Measurements from ENCODE around the gene SMYD3.

DNA sequence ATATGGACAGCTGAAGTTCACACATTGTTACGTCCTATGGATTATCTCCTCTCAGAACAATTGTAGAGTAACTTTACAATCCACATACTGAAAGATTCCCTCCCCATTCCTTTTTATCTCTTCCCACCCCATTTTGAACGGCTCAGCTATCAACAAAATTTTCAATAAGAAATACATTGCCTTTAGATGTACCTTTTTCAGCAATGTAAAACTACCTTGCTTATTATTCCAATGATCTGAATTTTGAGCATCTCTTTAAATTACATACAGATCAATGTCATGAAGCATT, 503.7 kb downstream of the SMYD3 start:
- TF ChIP-seq, protein P1, sequence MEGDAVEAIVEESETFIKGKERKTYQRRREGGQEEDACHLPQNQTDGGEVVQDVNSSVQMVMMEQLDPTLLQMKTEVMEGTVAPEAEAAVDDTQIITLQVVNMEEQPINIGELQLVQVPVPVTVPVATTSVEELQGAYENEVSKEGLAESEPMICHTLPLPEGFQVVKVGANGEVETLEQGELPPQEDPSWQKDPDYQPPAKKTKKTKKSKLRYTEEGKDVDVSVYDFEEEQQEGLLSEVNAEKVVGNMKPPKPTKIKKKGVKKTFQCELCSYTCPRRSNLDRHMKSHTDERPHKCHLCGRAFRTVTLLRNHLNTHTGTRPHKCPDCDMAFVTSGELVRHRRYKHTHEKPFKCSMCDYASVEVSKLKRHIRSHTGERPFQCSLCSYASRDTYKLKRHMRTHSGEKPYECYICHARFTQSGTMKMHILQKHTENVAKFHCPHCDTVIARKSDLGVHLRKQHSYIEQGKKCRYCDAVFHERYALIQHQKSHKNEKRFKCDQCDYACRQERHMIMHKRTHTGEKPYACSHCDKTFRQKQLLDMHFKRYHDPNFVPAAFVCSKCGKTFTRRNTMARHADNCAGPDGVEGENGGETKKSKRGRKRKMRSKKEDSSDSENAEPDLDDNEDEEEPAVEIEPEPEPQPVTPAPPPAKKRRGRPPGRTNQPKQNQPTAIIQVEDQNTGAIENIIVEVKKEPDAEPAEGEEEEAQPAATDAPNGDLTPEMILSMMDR (IDR thresholded peaks at IDR 0.05): no peak
- TF ChIP-seq POLR2A (IDR thresholded peaks at IDR 0.05): no peak
